GM23338 (cell line): Measurements from ENCODE around the gene GRAMD4. TPM values are rescaled to one million over a fixed set of nuclear protein-coding genes. Genes with fewer than 3 reads are reported as not detected.

Experiments
- ATAC-seq: fragments of 200-7000 bp; cut with Tn5 transposase; 3 replicates; pipeline ENCODE4 v1.9.1; 2020
- DNase-seq: peaks from one replicate; pipeline ENCODE4 v3.0.0-alpha.2; 2015; ENCODE audit warnings: low spot score
- H2AFZ ChIP-seq: fragments of 200-600 bp; sonication (generic); 2 replicates; pipeline ENCODE4 v1.8.0; 2016; ENCODE audit warnings: antibody characterized with exemption, mild to moderate bottlenecking, moderate library complexity
- H3F3A ChIP-seq: fragments of 200-600 bp; sonication (generic); replicated peaks from 2 replicates; pipeline ENCODE4 v1.8.0; 2017; ENCODE audit warnings: antibody characterized with exemption, mixed run types, low read depth
- H3K27ac ChIP-seq: fragments of 200-600 bp; sonication (generic); 2 replicates; pipeline ENCODE4 v1.6.1; 2016; ENCODE audit warnings: low read depth
- H3K27me3 ChIP-seq: fragments of 200-600 bp; sonication (generic); 2 replicates; pipeline ENCODE4 v1.8.0; 2016; ENCODE audit warnings: mild to moderate bottlenecking, mixed run types, moderate library complexity; ENCODE audit not compliant: insufficient read depth
- H3K36me3 ChIP-seq: fragments of 200-600 bp; sonication (generic); 2 replicates; pipeline ENCODE4 v1.8.0; 2016; ENCODE audit warnings: mild to moderate bottlenecking; ENCODE audit not compliant: insufficient read depth
- H3K4me1 ChIP-seq: fragments of 200-600 bp; sonication (generic); 2 replicates; pipeline ENCODE4 v1.8.0; 2016; ENCODE audit warnings: mild to moderate bottlenecking, moderate library complexity; ENCODE audit not compliant: insufficient read depth
- H3K4me2 ChIP-seq: fragments of 200-600 bp; sonication (generic); 2 replicates; pipeline ENCODE4 v1.7.1; 2017; ENCODE audit warnings: mixed run types
- H3K4me3 ChIP-seq: fragments of 200-600 bp; sonication (generic); 2 replicates; pipeline ENCODE4 v1.6.1; 2016; ENCODE audit warnings: mixed run types
- H3K79me2 ChIP-seq: fragments of 200-600 bp; sonication (generic); replicated peaks from 2 replicates; pipeline ENCODE4 v1.8.0; 2017; ENCODE audit warnings: mild to moderate bottlenecking; ENCODE audit not compliant: insufficient read depth
- H3K9me2 ChIP-seq: fragments of 200-600 bp; sonication (generic); 2 replicates; pipeline ENCODE4 v1.8.0; 2017; ENCODE audit not compliant: insufficient read depth
- H4K20me1 ChIP-seq: fragments of 200-600 bp; sonication (generic); replicated peaks from 2 replicates; pipeline ENCODE4 v1.8.0; 2017; ENCODE audit warnings: mild to moderate bottlenecking; ENCODE audit not compliant: insufficient read depth
- H3K27ac Mint-ChIP-seq: 2 replicates; pipeline ENCODE4 v1.8.0; 2020; ENCODE audit warnings: inconsistent platforms, mild to moderate bottlenecking, moderate library complexity, mixed read lengths
- H3K27me3 Mint-ChIP-seq: 3 replicates; pipeline ENCODE4 v1.8.0; 2022; ENCODE audit warnings: low read depth, mild to moderate bottlenecking, moderate library complexity, mixed read lengths, inconsistent platforms; ENCODE audit not compliant: insufficient read depth, poor library complexity
- H3K36me3 Mint-ChIP-seq: 3 replicates; pipeline ENCODE4 v1.8.0; 2021; ENCODE audit warnings: low read depth, mild to moderate bottlenecking, inconsistent platforms, moderate library complexity, mixed read lengths
- H3K4me1 Mint-ChIP-seq: 3 replicates; pipeline ENCODE4 v1.8.0; 2020; ENCODE audit warnings: mild to moderate bottlenecking, inconsistent platforms, mixed read lengths
- H3K4me3 Mint-ChIP-seq: 3 replicates; pipeline ENCODE4 v1.8.0; 2021; ENCODE audit warnings: moderate library complexity, mild to moderate bottlenecking, inconsistent platforms, mixed read lengths
- H3K9me3 Mint-ChIP-seq: 3 replicates; pipeline ENCODE4 v1.8.0; 2020; ENCODE audit warnings: moderate library complexity, mild to moderate bottlenecking, inconsistent platforms, mixed read lengths
- CREB1 ChIP-seq: fragments of 250-450 bp; sonication (Bioruptor Pico); IDR thresholded peaks from 2 replicates; pipeline ENCODE4 v1.5.0; 2020; ENCODE audit warnings: low read depth, mild to moderate bottlenecking, moderate library complexity
- CTCF ChIP-seq, 2 experiments: fragments of 200-600 bp in 1 of 2; sonication (generic) in 1 of 2; conservative IDR thresholded peaks; 2 replicates each; pipeline versions ENCODE4 v1.5.1 to v1.6.1; 2016 to 2017; ENCODE audit warnings: antibody characterized with exemption in 2 of 2, low read depth in 2 of 2, mild to moderate bottlenecking in 2 of 2, moderate library complexity in 1 of 2
- EZH2phosphoT487 ChIP-seq: fragments of 200-600 bp; sonication (generic); IDR thresholded peaks from one replicate; pipeline ENCODE4 v1.8.1; 2018; ENCODE audit warnings: antibody characterized with exemption; ENCODE audit not compliant: unreplicated experiment
- JUNB ChIP-seq: IDR thresholded peaks from one replicate; pipeline ENCODE4 v1.6.1; 2016; ENCODE audit warnings: antibody characterized with exemption; ENCODE audit not compliant: unreplicated experiment
- NANOG ChIP-seq: IDR thresholded peaks from 2 replicates; pipeline ENCODE4 v1.6.1; 2016; ENCODE audit warnings: antibody characterized with exemption, borderline replicate concordance
- POLR2AphosphoS5 ChIP-seq: IDR thresholded peaks from 2 replicates; pipeline ENCODE4 v1.6.1; 2016; ENCODE audit warnings: antibody characterized with exemption, low read depth
- REST ChIP-seq: IDR thresholded peaks from one replicate; pipeline ENCODE4 v1.6.1; 2018; ENCODE audit warnings: antibody characterized with exemption; ENCODE audit not compliant: unreplicated experiment
- STAT1 ChIP-seq: IDR thresholded peaks from one replicate; pipeline ENCODE4 v1.6.1; 2016; ENCODE audit warnings: antibody characterized with exemption; ENCODE audit not compliant: unreplicated experiment
- ZNF114 ChIP-seq: fragments of 250-450 bp; sonication (Bioruptor Pico); IDR thresholded peaks from 2 replicates; pipeline ENCODE4 v1.5.0; 2020; ENCODE audit warnings: mild to moderate bottlenecking, moderate library complexity
- ZNF331 ChIP-seq: fragments of 250-450 bp; sonication (Bioruptor Pico); IDR thresholded peaks from 2 replicates; pipeline ENCODE4 v1.5.0; 2020; ENCODE audit warnings: low read depth, mild to moderate bottlenecking, moderate library complexity
- ZNF462 ChIP-seq: fragments of 250-450 bp; sonication (Bioruptor Pico); IDR thresholded peaks from 2 replicates; pipeline ENCODE4 v1.5.0; 2020; ENCODE audit warnings: mild to moderate bottlenecking, moderate library complexity
- polyA plus RNA-seq: library from polyadenylated mRNA; unstranded; fragments of >200 nt; fragmentation: Nextera tagmentation; extraction: Ambion mirVana; gene quantifications from 2 replicates; pipeline ENCODE4 v1.2.1, GENCODE V29; 2016
- total RNA-seq: library from RNA; depleted of rRNA; stranded (reverse); fragments of >200 nt; shearing (Covaris generic); gene quantifications from 2 replicates; pipeline ENCODE4 v1.2.3, GENCODE V29; 2014

GRAMD4 gene
- total and polyA plus RNA-seq, 2 experiments from 2014 or later: 2.7 to 81.8 TPM

- Mint-ChIP-seq H3K4me1 (peaks cover 13% of the 10 kb centered on the region), H3K4me3 (no peak overlapping the region), H3K27me3 (peaks cover 18% of the 10 kb centered on the region), H3K27ac (peak overlapping the region; percentile 25; the same call in 1 of the 2 replicates), H3K36me3 (no peaks in the 10 kb centered on the region), H3K9me3 (no peaks in the 10 kb centered on the region)
- no peaks in the 10 kb centered on the region for H3F3A ChIP-seq
- no peaks in the 10 kb centered on the region for H3K27me3 ChIP-seq
- H4K20me1 ChIP-seq: no peaks in the 10 kb centered on the region
- no peak overlapping the region for H3K27ac ChIP-seq
- TF ChIP-seq CTCF (conservative IDR thresholded peaks at IDR 0.05; ENCODE audit: low read depth in 2 of 2) (no peak), JUNB (no peak)
- no peak overlapping the region for H3K4me2 ChIP-seq
- no peak for ATAC-seq
- H3K4me1 ChIP-seq: no peaks in the 10 kb centered on the region
- H3K4me3 ChIP-seq: no peak overlapping the region
- H3K36me3 ChIP-seq: no peaks in the 10 kb centered on the region
- H2AFZ ChIP-seq: no peak overlapping the region
- H3K9me2 ChIP-seq: 0 out of 2 replicates have a peak, but pooled peaks cover 6% of the 10 kb centered on the region
- DNase-seq: no peak
- H3K79me2 ChIP-seq: no peaks in the 10 kb centered on the region
These were observed 32.7 kb downstream of the GRAMD4 start for GRCh38 chr22:46652847-46653331.

GRCh38 chr22:46653596-46653995 is 33.4 kb downstream of the GRAMD4 start:
- Histone ChIP-seq H3K27ac (no peak overlapping the region), H3K36me3 (no peaks in the 10 kb centered on the region), H3K27me3 (no peaks in the 10 kb centered on the region), H3K4me3 (no peak overlapping the region), H3F3A (no peaks in the 10 kb centered on the region), H3K79me2 (no peaks in the 10 kb centered on the region), H3K4me1 (no peaks in the 10 kb centered on the region), H2AFZ (no peak overlapping the region), H3K4me2 (no peak overlapping the region), H4K20me1 (no peaks in the 10 kb centered on the region), H3K9me2 (no peaks in the 10 kb centered on the region)
- ATAC-seq (peak; percentile 22; the same call in 2 of the 3 replicates), DNase-seq (no peak)
- peaks cover 13% of the 10 kb centered on the region for H3K4me1 Mint-ChIP-seq
- H3K27ac Mint-ChIP-seq: no peak overlapping the region
- H3K4me3 Mint-ChIP-seq: no peak overlapping the region
- H3K27me3 Mint-ChIP-seq: peaks cover 18% of the 10 kb centered on the region
- H3K9me3 Mint-ChIP-seq: no peaks in the 10 kb centered on the region
- no peaks in the 10 kb centered on the region for H3K36me3 Mint-ChIP-seq
- no peak for TF ChIP-seq EZH2phosphoT487
- no peak for TF ChIP-seq NANOG
- TF ChIP-seq ZNF331 (CRISPR knock-in tag): no peak
- TF ChIP-seq REST: no peak
- TF ChIP-seq ZNF114: no peak
- TF ChIP-seq ZNF462 (CRISPR knock-in tag): no peak
- TF ChIP-seq POLR2AphosphoS5: no peak
- TF ChIP-seq STAT1: no peak
- TF ChIP-seq CREB1 (CRISPR knock-in tag): no peak
